Stimulated activated CD8-positive, alpha-beta memory T cell treated with anti-CD3 and anti-CD28 coated beads, Interleukin-4, amount 100 ng/mL, for 1 hour (primary cell): Measurements from ENCODE around the gene PTP4A2.
"Not testable (repeated sequence)": the region's sequence is repeated elsewhere in the genome, so short reads cannot be mapped to it uniquely, and the experiment has no call there.

Source experiments
- DNase-seq, 2 donors: peaks; one replicate each; pipeline ENCODE4 v3.0.0-alpha.2; 2020; ENCODE audit warnings: low read depth in 2 of 2, low spot score in 1 of 2

PTP4A2 gene

DNA sequence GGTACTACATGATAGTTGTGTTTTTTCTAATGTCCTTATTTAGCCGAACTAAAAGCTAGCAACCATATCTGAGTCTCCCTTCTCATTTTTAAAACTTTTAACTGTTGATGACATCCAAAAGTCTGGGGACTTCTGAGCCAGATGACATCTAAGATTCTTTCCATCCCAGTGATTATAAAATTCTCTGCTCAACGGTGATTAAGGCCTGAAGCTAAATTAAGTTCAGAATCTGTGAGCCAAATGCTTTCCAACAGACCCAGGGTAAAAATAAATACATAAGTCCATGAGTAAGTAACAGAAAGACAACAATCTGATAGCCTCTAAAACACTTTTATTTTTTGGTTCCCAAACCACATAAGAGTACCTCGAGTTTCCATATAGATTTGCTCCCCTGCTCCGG is 13.1 kb upstream of the PTP4A2 start:
- no peak for DNase-seq

DNA sequence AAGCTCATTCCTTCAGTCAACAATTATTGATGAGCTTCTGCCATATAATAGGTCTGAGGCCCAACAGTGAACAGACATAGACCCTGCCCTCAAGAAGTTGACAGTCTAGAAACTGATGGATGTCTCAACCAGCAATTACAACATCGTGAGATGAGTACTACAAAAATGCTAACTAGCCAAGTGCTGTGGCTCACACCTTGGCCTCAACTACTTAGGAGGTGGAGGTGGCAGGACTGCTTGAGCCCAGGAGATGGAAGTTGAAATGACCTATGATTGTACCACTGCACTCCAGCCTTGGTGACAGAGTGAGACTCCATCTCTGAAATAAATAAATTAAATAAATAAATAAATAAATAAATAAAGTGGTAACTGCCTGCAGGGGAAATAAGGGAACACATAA is 11.7 kb upstream of the PTP4A2 start:
- no peak for DNase-seq

DNA sequence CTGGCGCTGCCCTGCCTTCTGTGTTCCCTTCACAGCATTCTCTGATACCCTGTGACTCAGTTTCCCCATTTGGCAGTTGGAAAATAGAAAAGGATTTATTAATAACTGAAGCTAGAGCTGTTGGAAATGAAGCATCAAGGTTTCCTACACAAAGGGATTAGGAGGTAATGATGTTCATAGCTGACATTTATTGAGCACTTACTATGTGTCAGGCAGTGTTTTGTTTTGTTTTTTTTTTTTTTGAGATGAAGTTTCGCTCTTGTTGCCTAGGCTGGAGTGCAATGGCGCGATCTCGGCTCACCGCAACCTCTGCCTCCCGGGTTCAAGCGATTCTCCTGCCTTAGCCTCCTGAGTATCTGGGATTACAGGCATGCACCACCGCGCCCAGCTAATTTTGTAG is 7.5 kb upstream of the PTP4A2 start:
- not testable (repeated sequence) for DNase-seq

DNA sequence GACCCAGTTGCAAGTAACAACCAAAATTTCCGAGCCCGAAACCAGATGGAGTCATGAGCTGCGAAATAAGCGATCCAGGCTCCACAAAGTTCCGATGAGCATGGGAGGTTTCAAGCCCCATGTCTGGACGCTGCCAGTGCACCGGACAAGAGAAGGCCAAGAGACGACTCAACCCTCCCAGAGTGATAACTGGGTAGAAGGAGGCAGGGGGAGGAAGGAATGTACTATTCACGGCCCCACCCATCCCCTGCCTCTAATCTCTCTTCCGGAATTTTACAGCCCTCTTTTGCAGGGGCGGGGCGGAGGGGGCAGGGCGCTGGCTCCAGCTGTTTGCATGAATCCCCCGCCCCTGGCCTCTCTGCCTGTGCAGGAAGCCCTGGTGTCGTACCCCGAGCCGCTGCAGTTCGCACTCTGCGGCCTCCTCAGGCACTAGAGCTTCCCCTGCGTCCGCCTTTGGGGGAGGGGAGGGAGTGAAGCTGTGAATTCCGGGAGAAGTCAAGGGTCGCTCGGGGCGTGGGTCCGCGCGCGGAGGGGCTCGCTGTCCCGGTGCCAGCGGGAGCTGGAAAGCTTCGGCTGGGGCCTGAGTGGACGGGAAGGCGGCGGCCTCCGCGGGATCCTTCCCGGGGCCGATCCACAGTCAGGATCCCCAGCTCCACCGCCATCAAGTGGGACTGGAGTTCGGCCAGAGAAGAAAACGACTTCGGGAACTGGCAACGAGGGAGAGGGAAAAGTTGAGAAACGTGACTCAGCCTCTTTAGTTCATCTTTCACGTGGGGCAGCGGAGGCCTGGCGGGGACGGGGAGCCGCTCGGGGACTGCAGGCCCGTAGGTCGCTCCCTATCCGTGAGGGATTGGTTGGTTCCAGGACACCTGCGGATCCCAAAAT is 6.3 kb upstream of the PTP4A2 start:
- DNase-seq = peak; percentile 41 to 58

DNA sequence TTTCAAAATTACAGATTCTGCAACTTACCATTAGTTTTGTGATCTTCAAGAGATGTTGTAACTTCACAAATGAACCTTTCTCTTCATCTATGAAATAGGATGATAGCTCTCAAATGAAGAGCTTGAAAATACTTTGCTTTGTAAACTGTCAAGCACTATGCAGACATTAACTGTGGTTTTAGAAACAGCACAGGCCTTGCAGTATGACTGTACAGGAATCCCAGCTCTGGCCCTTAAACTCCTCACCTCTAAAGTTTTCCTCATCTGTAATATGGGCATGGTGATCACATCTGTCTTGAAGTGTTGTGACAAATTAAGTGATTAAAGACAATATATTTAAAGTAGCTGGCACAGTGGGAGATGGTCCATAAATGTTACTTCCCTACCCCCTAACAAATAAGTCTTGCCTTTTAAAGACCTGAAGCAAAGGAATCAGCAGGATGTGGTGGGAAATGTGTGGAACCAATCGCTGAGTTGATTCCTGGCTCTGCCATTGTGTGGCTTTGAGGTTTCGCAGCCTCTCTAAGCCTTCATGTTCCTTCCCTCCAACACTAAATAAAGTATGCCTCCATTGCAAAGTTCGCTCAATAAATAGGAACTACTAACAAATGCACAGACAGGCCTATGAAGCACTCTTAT is 5.5 kb upstream of the PTP4A2 start:
- DNase-seq = no peak

DNA sequence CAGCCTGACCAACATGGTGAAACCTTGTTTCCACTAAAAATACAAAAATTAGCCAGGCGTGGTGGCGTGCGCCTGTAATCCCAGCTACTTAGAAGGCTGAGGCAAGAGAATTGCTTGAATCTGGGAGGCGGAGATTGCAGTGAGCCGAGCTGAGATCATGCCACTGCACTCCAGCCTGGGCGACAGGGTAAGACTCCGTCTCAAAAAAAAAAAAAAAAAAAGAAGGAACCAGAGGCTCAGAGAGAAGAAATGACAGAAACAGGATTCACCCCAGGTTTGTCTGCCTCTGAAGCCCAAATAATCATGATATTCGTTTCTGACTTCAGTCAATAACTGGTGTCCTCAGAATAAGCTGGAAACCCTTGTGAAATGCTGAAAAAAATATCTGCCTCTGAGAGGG is 3.9 kb upstream of the PTP4A2 start:
- not testable (repeated sequence) for DNase-seq

DNA sequence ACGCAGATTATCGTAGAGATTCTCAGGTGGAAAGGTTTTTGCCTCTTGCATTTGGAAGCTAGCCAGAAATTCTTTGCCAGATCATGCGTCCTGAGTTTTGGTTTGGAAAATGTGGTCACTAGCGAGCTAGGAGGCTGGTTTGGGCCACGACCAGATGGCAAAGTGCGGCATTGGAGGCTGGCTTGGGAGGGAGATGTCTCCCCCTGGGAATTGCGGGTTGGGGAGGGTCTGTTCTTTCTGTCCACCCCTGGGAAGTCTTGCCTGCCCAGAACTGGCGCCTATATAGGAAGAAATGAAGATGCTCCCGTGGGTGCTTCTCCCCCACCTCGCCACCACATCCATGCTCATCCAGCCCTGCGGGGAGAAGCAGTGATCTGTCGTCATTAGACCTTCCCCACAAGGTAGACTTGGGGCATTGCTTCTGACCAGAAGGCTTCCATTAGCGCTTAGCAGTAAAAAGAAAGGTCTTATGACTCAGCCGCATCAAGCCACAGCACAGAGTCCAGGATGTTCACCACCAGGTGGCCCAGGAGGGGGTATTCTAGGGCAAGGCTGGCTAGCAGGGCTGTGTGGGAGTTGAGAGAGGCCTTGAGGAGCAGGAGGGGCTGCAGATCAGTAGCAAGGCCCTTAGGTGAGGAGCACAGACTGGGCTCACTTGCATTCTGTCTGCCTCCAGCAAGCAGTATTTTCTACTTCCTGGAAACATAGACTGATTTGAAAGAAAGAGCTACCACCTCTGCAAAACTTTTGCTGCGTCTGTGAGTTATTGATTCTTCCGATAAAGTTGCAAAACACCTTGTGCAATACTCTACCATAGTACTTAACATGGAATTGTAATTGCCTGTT is 1.5 kb upstream of the PTP4A2 start:
- DNase-seq = peak; percentile 50 to 62

DNA sequence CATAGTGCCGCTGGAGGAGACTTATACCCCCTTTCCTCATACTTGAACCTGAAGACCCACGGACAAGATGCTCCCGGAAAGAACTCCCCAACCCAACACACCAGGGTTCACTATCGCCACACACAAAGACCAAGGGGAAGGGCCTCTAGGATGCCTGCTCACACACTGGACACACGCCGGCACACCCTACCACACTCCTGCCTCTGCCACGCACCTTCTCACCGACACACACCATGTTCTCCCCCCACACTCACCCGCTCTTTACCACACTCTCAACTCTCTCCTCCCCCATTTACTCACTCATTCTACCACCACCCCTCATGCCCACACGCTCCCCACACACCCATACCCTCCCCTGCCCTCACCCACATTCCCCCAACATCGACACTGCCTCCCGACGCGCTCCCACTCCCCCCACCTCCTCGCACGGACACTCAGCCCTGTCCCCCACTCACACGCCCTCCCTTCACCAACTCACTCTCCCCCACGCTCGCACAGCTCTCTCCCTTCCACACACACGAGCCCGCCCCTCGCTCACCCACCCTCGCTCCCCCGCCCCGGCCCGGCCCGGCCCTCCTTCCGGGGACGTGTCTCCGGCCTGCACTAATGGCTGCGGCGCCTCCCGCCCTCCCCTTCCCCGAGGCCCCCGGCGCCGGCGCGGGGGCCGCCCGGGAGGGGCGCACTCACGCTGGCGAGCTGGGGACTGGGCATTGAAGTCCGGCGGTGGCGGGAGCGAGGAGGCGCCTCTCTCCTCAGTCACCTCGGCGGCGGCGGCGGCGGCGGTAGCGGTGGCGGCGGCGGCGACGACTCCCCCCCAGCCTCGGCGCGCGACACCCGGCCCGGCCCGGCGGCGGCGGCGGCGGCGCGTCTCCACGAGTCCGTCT is 626 bp downstream of the PTP4A2 start:
- peak; percentile 51 to 61 for DNase-seq

DNA sequence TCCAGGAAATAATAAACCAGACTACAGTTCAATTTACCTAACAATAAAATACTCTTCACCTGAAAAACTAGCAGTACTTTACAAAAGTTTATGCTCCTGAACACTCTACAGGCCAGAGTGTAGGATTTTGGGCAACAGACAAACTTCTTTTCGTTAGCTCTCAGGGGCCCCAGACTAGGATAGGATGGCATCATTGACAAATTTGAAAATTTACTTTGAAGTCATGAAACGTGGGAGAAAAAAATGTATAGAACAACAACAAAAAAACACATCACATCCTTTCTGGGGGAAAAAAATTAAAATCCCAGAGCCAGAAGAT is 1.2 kb downstream of the PTP4A2 start:
- no peak for DNase-seq

DNA sequence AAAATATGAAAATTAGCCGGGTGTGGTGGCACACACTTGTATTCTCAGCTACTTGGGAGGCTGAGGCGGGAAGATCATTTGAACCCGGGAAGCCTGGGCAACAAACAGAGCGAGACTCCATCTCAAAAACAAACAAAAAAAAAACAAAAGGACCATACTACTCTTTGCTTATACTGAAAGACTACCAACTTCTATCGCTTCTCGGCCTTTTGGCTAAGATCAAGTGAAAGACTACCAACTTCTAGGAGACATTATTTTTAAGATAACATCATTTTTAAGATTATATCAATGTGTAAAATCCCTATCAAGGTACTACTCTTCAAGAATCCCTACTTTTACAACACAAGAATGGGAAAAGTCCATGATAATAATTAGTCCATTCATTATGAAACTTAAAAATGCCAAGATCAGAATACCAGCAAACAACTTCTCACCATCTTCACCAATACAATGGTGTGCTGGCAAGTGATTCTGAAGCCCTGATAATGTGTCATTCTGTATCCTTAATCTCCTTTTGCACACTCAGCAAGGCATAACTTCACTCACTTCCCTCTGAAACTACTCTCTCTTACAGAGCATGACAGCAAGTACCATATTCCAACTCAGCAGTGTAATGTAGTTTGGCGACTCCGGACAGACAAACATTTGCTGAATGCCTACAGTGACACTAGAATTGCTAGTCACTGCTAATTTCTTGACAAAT is 1.7 kb downstream of the PTP4A2 start:
- no peak for DNase-seq

DNA sequence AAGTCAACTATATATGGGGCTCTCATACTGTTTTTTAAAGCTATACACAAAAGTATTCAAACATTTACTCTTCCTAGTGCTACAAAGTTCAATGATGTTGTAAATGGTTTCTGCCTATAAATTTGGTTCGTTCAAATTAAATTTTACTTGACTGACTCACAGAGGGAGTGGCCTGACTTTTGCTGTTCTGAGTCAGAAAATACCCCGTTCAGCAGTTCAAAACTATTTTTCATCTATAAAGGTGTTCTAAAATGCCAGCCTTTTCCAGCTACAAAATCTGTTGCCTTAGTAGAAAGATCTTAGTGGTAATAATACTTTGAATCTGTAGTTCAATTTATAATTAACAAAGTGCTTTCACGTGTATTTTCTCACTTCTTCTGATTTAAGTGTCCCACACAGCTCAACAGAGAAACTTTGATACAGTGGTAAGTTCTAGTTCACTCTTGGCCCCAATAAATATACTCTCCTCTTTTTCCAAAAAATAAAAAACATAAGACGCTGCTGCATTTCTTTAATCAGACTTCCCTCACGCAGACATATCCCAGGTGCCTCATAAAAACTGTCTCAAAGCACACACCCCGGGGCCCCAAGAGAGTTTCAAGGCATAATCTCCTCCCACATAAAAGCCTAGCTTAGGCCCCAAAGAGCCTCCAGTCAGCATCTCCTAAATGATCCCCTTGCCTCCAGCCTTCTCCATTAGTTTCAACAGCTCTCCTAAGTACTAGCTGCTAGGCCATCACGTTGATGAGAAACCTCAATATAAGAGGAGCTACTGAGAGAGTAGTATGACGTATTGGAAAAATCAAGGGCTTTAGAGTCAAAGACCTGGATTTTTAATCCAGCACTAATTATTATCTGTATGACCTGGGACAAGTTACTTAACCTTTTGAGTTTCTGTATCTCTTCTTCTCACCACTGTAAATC is 3.2 kb downstream of the PTP4A2 start:
- no peak for DNase-seq

DNA sequence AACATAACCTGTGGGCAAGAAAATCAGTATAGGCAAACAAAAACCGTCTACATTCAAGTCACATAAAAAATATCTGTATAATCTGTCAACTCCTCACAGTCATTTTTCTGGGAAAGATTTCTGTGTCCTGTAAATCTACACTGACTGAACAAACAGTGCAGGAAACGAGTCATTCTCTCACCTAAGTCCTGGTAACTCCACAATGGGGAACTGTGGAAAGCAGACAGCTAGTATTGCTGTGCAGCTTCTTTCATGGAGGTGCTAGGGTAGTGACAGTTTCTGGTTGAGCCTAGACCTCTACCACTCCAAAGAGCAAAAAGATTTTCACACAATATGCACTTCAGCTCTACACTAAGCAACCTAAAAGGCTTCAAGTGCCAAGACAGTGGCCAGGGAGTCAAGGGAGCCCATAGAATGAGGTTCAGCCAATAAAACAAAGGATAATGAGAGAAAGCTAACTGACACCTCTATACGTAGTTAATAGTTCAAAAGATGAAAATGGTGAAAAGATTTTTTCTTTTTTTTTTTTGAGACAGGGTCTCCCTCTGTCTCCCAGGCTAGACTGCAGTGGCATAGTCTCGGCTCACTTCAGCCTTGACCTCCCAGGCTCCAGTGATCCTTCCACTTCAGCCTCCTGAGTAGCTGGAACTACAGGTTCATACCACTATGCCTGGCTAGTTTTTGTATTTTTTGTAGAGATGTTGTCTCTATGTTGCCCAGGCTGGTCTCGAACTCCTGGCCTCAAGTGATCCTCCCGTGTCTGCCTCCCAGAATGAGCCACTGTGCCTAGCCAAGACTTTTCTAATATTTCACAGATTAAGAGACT is 5.5 kb downstream of the PTP4A2 start:
- no peak for DNase-seq

DNA sequence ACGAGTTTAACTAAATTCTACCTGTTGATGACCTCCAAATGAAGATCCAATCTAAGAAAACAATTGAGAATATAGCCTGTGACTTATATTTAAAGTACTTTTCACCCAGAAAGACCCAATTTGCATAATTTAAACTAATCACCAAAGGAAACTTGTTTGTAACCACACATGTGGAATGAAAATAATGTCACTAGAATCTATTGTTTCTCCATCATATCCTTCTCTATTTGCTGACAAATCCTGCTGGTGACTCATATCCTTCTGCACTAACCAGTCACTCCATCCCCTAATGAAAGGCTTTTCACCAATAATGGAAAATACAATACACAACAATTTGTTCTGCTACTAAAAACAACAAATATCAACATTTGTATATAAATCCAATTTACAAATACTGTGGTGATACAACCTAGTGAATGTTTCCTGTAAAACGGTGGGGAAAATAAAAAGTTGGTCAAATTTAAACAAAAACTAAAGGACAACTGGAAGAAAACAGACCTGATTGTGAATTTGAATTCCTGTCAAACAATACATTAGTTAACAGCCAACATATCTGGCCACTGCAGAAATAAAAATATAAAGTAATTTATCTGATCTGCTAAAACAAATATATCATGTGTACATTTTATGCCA is 6.5 kb downstream of the PTP4A2 start:
- no peak for DNase-seq

DNA sequence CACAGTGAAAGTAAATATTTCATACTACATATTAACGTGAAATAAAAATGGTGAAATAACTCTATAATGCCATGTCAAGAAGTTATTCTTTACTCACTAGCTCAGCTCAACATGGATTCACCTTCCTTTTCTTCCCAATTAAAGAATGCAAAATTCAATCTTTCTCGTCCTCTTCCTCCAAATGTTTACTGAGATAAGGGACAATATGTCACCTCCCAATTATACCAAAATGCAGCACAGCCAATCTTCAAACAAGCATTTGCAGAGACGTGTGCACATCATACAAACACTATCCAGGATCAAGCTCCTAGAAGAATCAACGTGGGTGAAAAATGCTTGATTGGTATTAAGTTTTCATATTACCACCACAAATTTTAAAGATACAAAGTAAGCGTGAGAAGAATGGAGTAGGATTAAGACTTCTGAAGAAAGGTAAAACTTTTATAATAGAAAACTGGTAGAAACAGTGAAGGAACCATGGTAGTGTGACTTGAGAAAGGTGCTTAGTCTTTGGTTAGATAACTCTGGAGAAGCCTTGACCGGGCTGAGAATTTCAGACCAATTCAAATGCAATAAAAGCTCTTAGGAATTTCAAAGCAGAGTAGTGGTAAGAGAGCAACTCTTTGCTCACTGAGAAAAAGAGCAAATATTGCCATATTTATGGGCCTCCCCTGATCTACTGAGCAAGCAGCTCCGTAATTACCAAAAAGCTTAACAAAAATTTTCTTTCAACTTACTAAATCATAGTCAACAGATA is 7.2 kb downstream of the PTP4A2 start:
- no peak for DNase-seq

DNA sequence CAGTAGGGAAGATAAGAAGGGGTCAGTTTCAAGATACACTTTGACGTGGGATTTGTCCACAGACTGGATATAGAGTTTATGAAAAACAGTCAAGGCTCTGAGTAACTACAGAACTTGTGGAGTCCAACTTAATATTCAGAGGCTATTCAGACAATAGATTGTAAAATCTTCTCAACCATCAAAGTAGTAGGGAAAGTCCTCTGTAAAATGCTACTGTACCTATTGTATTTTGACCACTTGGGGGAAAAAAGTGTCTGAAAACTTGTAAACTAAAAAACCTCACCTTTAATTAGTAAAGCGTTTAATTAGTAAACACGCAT is 10.5 kb downstream of the PTP4A2 start:
- no peak for DNase-seq

DNA sequence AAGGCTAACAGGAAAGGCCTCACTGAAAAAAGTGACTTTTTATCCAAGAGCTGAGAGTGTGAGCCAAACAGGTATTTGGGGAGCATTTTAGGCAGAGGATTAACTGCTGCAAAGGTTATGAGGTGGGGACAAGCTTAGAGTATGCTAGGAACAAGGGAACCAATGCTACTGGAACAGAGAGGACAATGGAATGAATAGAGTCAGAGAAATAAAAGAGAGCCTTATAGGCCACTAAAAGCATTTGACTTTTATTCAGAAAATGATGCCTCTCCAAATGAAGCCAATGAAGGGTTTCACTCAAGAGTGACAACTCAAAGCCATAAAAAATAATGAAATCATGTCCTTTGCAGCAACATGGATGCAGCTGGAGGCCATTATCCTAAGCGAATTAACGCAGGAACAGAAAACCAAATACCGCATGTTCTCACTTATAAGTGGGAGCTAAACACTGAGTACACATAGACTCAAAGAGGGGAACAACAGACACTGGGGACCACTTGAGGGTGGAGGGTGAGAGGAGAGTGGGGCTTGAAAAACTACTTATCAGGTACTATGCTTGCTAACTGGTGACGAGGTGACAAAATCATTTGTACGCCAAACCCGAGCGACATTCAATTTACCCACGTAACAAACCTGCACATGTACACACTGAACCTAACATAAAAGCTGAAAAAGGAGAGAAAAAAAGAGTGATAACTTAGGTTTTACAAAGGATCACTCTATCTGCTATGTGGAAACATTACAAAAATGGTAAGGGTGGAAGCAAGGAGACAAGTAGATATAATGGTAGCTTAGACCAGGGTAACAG is 11.1 kb downstream of the PTP4A2 start:
- DNase-seq = no peak

DNA sequence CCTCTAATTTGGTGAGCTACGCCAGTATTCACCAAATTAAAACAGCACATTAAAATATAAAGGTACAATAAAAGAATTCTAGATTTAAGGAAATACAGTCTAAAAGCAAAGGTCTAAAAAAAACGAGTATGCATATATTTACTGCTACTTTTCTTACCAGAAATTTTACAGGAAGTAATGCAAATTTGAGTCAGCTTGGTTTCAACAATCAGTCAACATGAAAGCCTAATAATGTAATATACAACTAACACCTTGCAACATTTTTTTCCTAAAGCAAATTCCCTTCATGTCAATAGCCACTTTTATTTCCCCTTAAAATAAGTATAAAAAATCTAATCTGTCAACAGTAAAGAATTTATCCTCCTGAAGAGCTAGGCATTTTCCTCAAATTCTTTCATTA is 11.9 kb downstream of the PTP4A2 start:
- no peak for DNase-seq
